Measurements from ENCODE around the gene GLB1L. TPM values are rescaled to one million over a fixed set of nuclear protein-coding genes. Genes with fewer than 3 reads are reported as not detected.

Gene GLB1L
- total RNA-seq, 4 donors from 2014 or later, result 6.7 to 13.1 (median 9.6) TPM

DNA sequence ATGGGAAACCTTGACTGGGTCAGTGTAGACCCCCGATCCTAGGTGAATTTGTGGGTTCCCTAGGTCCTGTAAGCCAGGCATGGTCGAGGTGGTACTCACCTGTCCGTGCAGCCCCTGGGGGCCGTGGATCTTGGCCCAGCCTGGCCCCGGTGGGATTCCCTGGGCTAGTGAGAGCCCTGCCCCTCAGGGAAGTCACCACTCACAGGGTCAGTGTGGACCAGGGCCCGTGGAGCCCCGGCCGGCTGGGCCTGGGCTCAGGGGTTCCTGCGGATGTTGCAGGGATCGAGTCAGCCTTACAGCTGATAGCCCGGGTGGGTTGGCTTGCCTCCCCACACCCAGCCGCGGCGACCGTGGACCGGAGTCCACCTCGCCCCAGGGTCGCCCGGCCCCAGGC is 16.3 kb downstream of the GLB1L start:
- Histone ChIP-seq H3K27me3 (no peaks in the 10 kb centered on the region), H3K4me3 (peak overlapping the region; percentile 64 to 98 (median 87)), H3K4me1 (peaks cover 0 to 44% (median 17%) of the 10 kb centered on the region in 4 donors), H3K9me3 (no peaks in the 10 kb centered on the region), H3K36me3 (peaks cover under 1 to 56% (median 20%) of the 10 kb centered on the region in 3 donors), H3K27ac (peak overlapping the region; percentile 96 to 99 (median 96))
- 7 to 14% methylated on average over 5 to 10 of the region's 19 CpGs for WGBS, 2 donors
- DNase-seq (ENCODE audit: low spot score in 2 of 2), result no peak
- no peak for TF ChIP-seq POLR2A (IDR thresholded peaks at IDR 0.05)
- no peak for TF ChIP-seq EP300 (IDR thresholded peaks at IDR 0.05)
- TF ChIP-seq, protein P1, sequence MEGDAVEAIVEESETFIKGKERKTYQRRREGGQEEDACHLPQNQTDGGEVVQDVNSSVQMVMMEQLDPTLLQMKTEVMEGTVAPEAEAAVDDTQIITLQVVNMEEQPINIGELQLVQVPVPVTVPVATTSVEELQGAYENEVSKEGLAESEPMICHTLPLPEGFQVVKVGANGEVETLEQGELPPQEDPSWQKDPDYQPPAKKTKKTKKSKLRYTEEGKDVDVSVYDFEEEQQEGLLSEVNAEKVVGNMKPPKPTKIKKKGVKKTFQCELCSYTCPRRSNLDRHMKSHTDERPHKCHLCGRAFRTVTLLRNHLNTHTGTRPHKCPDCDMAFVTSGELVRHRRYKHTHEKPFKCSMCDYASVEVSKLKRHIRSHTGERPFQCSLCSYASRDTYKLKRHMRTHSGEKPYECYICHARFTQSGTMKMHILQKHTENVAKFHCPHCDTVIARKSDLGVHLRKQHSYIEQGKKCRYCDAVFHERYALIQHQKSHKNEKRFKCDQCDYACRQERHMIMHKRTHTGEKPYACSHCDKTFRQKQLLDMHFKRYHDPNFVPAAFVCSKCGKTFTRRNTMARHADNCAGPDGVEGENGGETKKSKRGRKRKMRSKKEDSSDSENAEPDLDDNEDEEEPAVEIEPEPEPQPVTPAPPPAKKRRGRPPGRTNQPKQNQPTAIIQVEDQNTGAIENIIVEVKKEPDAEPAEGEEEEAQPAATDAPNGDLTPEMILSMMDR (IDR thresholded peaks at IDR 0.05), result no peak

DNA sequence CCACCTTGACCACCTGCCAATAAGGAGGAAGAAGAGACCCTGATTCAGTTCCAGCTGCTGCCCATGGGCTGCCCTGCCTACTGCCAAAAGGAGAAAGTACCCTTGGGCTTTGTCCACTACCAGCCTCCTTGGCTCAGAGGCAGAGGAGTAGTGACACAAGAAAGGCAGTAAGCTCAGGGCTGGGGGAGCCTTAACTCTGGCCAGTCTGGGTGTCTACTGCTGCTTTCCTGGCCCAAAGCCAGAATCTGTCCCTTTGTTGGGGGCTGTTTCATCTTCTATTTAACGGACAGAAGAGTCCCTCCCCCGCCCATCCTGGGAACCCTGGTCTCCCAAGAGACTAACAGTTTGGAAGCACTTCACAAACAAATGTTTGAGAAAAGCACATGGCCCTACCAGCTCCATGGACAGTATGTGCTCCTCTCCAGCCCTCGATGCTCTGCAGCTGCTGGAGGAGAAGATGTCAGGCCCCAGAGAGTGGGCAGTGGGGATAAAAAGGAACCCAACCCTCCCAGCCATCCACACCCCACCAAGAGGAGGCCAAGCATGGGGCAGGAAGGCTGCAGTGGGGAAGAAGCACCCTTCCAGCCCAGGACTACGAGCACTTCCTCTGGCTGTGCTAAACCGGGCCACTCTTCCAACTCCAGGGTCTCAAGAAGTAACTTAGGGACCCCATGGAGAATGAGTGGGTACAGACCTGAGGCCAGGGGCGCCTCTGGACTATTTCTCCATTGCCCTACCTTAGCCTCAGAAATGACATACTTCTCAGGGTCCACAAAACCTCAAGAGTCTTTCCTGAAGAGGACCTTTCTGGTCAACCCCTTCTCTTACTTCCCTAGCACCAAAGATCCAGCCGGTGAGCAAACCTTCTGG is 17.0 kb downstream of the GLB1L start:
- H3K4me1 ChIP-seq, result peaks cover 0 to 44% (median 17%) of the 10 kb centered on the region in 4 donors
- no peaks in the 10 kb centered on the region for H3K27me3 ChIP-seq
- peak overlapping the region; percentile 64 to 98 (median 87) for H3K4me3 ChIP-seq
- H3K36me3 ChIP-seq, result peaks cover 4 to 56% (median 20%) of the 10 kb centered on the region in 3 donors
- TF ChIP-seq, protein P1 (IDR thresholded peaks at IDR 0.05), result no peak
- TF ChIP-seq EP300 (IDR thresholded peaks at IDR 0.05) (no peak), POLR2A (IDR thresholded peaks at IDR 0.05) (no peak)
- peak overlapping the region; percentile 96 to 99 (median 96) for H3K27ac ChIP-seq
- WGBS, 2 donors, result 35% methylated on average over 7 of the region's 7 CpGs
- H3K9me3 ChIP-seq, result no peaks in the 10 kb centered on the region
- no peak for DNase-seq (ENCODE audit: low spot score in 2 of 2)

DNA sequence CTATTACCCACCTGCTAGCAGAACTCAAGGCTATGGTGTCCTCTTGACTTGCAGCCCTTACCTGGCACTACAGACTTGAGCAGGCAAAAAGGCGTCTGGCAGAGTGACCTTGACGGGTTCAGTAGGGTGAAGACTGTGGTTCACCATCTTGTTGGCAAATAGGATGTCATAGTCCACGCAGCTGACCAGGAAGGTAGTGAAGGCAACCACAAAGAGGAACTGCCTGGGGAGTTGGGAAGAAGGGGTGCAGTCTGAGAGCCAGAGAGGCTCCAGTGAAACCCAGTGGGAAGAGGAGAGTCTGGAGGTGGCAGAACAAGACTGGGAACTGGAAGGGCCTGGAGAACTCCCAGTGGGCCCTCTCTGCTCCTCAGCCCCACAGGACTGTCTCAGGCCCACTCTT is 19.9 kb downstream of the GLB1L start:
- H3K27ac ChIP-seq, result no peak overlapping the region
- peaks cover 0 to 22% (median 12%) of the 10 kb centered on the region in 4 donors for H3K4me1 ChIP-seq
- no peaks in the 10 kb centered on the region for H3K9me3 ChIP-seq
- H3K27me3 ChIP-seq, result no peaks in the 10 kb centered on the region
- no peak for DNase-seq (ENCODE audit: low spot score in 2 of 2)
- 85 to 87% methylated on average over 3 of the region's 3 CpGs for WGBS, 2 donors
- TF ChIP-seq, protein P1 (IDR thresholded peaks at IDR 0.05), result no peak
- TF ChIP-seq POLR2A (IDR thresholded peaks at IDR 0.05) (no peak), EP300 (IDR thresholded peaks at IDR 0.05) (no peak)
- no peak overlapping the region for H3K4me3 ChIP-seq
- H3K36me3 ChIP-seq, result peaks cover 4 to 65% (median 31%) of the 10 kb centered on the region in 3 donors

DNA sequence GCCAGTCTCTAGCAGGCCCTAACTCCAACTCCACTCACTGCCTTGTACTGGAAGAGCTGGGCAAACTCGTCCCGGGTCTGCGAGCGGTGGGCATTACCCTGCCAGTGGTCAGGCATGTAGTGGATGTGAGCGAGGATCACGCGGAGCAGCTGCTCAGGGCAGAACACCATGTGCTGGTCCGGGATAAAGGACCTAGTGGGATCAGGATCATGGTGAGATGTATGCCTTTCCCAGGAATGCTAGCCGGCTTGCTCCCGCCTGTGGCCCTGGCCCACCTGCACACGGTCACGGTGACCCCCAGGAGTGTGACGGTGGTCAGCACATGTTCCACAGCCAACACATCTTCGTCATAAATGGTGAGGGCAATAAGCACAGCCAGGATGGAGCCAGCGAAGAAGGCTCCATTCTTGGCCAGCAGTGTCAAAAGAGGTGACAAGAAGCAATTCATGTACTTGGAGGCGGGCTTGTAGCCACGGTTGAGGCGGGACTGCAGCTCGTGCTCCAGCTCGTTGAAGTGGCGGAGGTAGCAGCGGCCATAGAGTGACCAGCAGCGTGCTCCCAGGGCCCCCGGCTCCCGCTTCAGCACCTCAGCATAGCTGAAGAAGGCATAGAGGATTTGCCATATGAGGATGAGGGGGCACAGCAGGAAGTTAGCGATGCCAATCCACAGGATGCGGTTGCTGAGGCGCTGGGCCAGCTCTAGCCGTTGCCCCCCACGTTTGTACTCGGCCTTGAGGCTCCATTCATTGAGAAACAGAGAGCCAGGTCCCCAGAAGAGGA is 21.2 kb downstream of the GLB1L start:
- Histone ChIP-seq H3K27me3 (no peaks in the 10 kb centered on the region), H3K27ac (no peak overlapping the region), H3K4me1 (peaks cover 0 to 33% (median 20%) of the 10 kb centered on the region in 4 donors), H3K9me3 (no peaks in the 10 kb centered on the region), H3K36me3 (peaks cover 4 to 70% (median 31%) of the 10 kb centered on the region in 3 donors), H3K4me3 (no peak overlapping the region)
- 90 to 93% methylated on average over 31 of the region's 31 CpGs for WGBS, 2 donors
- DNase-seq (ENCODE audit: low spot score in 2 of 2), result no peak
- no peak for TF ChIP-seq EP300 (IDR thresholded peaks at IDR 0.05)
- no peak for TF ChIP-seq POLR2A (IDR thresholded peaks at IDR 0.05)
- TF ChIP-seq, protein P1 (IDR thresholded peaks at IDR 0.05), result no peak

Measured in tibial nerve (tissue), 4 donors.